GM18951 (cell line): ENCODE results near the gene BZW2.

Experiments
- POLR2A ChIP-seq: IDR thresholded peaks from 4 replicates; pipeline ENCODE4 v1.6.1; 2011; ENCODE audit warnings: mild to moderate bottlenecking; ENCODE audit not compliant: insufficient read length, insufficient read depth; ENCODE audit errors: extremely low read depth
- in situ Hi-C: fragments of 300-500 bp; cut with MboI; formaldehyde crosslinking; loops from one replicate; pipeline ENCODE4 v1.12.0; 2022; ENCODE audit warnings: low sequenced_read_pairs, mixed read lengths, inconsistent platforms; ENCODE audit not compliant: unreplicated experiment

Gene BZW2

GRCh38 chr7:16697507-16698199 lies 51.7 kb downstream of the BZW2 start:
- in situ Hi-C loops = no loop called here
- no peak for TF ChIP-seq POLR2A

- in situ Hi-C loops = no loop called here
- TF ChIP-seq POLR2A = no peak
Measured at GRCh38 chr7:16698200-16698905, 52.4 kb downstream of the BZW2 start.

GRCh38 chr7:16702441-16702840 lies 56.5 kb downstream of the BZW2 start:
- in situ Hi-C loops = no loop called here
- no peak for TF ChIP-seq POLR2A

- in situ Hi-C loops = no loop called here
- no peak for TF ChIP-seq POLR2A
Measured at GRCh38 chr7:16708511-16708910, 62.5 kb downstream of the BZW2 start.

GRCh38 chr7:16708980-16709379 lies 63.0 kb downstream of the BZW2 start:
- in situ Hi-C loops = no loop called here

GRCh38 chr7:16710651-16711050 lies 64.7 kb downstream of the BZW2 start:
- in situ Hi-C loops = no loop called here
- TF ChIP-seq POLR2A = no peak

More at GRCh38 chr7:16708980-16709379, 63.0 kb downstream of the BZW2 start:
- TF ChIP-seq POLR2A = no peak

GRCh38 chr7:16711730-16712129 lies 65.7 kb downstream of the BZW2 start:
- no peak for TF ChIP-seq POLR2A
- in situ Hi-C loops = no loop called here

GRCh38 chr7:16712916-16713315 lies 66.9 kb downstream of the BZW2 start:
- TF ChIP-seq POLR2A = no peak
- in situ Hi-C loops = no loop called here

GRCh38 chr7:16715928-16716327 lies 69.9 kb downstream of the BZW2 start:
- in situ Hi-C loops = no loop called here

GRCh38 chr7:16718111-16718656 lies 72.2 kb downstream of the BZW2 start:
- TF ChIP-seq POLR2A = no peak
- in situ Hi-C loops = no loop called here

More at GRCh38 chr7:16715928-16716327, 69.9 kb downstream of the BZW2 start:
- TF ChIP-seq POLR2A = no peak

GRCh38 chr7:16719699-16720098 lies 73.7 kb downstream of the BZW2 start:
- in situ Hi-C loops = no loop called here
- no peak for TF ChIP-seq POLR2A

- TF ChIP-seq POLR2A = no peak
- in situ Hi-C loops = no loop called here
Measured at GRCh38 chr7:16721541-16721940, 75.6 kb downstream of the BZW2 start.

GRCh38 chr7:16724344-16724743 lies 78.4 kb downstream of the BZW2 start:
- in situ Hi-C loops = no loop called here
- no peak for TF ChIP-seq POLR2A

- in situ Hi-C loops = no loop called here
- no peak for TF ChIP-seq POLR2A
Measured at GRCh38 chr7:16726189-16726588, 80.2 kb downstream of the BZW2 start.

GRCh38 chr7:16727736-16728135 lies 81.8 kb downstream of the BZW2 start:
- TF ChIP-seq POLR2A = no peak
- in situ Hi-C loops = no loop called here
